SK-N-SH (cell line): ENCODE results near the gene RGS7. TPM values are rescaled to one million over a fixed set of nuclear protein-coding genes. Genes with fewer than 3 reads are reported as not detected.

Experiments
- CTCF ChIA-PET: fragments of 300-600, 350-600 bp; formaldehyde crosslinking; extraction: SDS; loops from one replicate; lab custom pipeline; 2021; lab: Yijun Ruan, JAX
- POLR2A ChIA-PET: fragments of 350-600 bp; sonication (Branson Sonifier 250); formaldehyde crosslinking; extraction: SDS; loops from one replicate; lab custom pipeline; 2020; ENCODE audit warnings: antibody characterized with exemption, inconsistent platforms; lab: Yijun Ruan, JAX
- DNase-seq: peaks from one replicate; pipeline ENCODE4 v3.0.0; 2012
- H2AFZ ChIP-seq: fragments of 200-600 bp; sonication (generic); 2 replicates; pipeline ENCODE4 v1.8.1; 2016; ENCODE audit warnings: antibody characterized with exemption, mild to moderate bottlenecking, low read depth
- H3F3A ChIP-seq: fragments of 200-600 bp; sonication (generic); replicated peaks from 2 replicates; pipeline ENCODE3; 2016; ENCODE audit warnings: antibody characterized with exemption, mild to moderate bottlenecking; ENCODE audit not compliant: insufficient read depth
- H3K27ac ChIP-seq, 2 experiments: fragments of 200-500 bp in 1 of 2; fragments of 200-600 bp in 1 of 2; sonication (Bioruptor generic) in 1 of 2; sonication (generic), shearing (Covaris generic) in 1 of 2; 2 replicates each; pipeline versions ENCODE4 v1.5.1 to v1.6.1; 2014 to 2016; ENCODE audit warnings: low read depth in 2 of 2, inconsistent platforms in 1 of 2, low read length in 1 of 2, mild to moderate bottlenecking in 1 of 2, mixed read lengths in 1 of 2
- H3K27me3 ChIP-seq: fragments of 200-600 bp; sonication (generic), shearing (Covaris generic); 2 replicates; pipeline ENCODE4 v1.6.1; 2016; ENCODE audit warnings: mixed run types; ENCODE audit not compliant: insufficient read depth
- H3K36me3 ChIP-seq, 2 experiments: fragments of 200-500 bp in 1 of 2; fragments of 200-600 bp in 1 of 2; sonication (Bioruptor generic) in 1 of 2; sonication (generic) in 1 of 2; replicated peaks in 1 of 2; 2 replicates each; pipeline versions ENCODE3 to v1.5.1; 2014 to 2016; ENCODE audit warnings: low read length in 1 of 2, mild to moderate bottlenecking in 1 of 2; ENCODE audit not compliant: insufficient read depth in 2 of 2, control insufficient read depth in 1 of 2
- H3K4me1 ChIP-seq, 2 experiments: fragments of 200-500 bp in 1 of 2; fragments of 200-600 bp in 1 of 2; sonication (Bioruptor generic) in 1 of 2; sonication (generic), shearing (Covaris generic) in 1 of 2; 2 replicates each; pipeline versions ENCODE4 v1.5.1 to v1.6.1; 2014 to 2016; ENCODE audit warnings: low read depth in 1 of 2, low read length in 1 of 2, mixed run types in 1 of 2; ENCODE audit not compliant: insufficient read depth in 2 of 2, control insufficient read depth in 1 of 2
- H3K4me2 ChIP-seq: fragments of 200-600 bp; sonication (generic), shearing (Covaris generic); 2 replicates; pipeline ENCODE4 v1.6.1; 2017; ENCODE audit warnings: mixed run types
- H3K4me3 ChIP-seq, 2 experiments: fragments of 200-500 bp in 1 of 2; fragments of 200-600 bp in 1 of 2; sonication (Bioruptor generic) in 1 of 2; sonication (generic), shearing (Covaris generic) in 1 of 2; 2 replicates each; pipeline versions ENCODE4 v1.5.1 to v1.8.1; 2014 to 2016; ENCODE audit warnings: low read depth in 2 of 2, inconsistent platforms in 1 of 2, low read length in 1 of 2, mild to moderate bottlenecking in 1 of 2, mixed read lengths in 1 of 2, moderate library complexity in 1 of 2
- H3K79me2 ChIP-seq: fragments of 200-600 bp; sonication (generic); 2 replicates; pipeline ENCODE4 v1.8.1; 2017; ENCODE audit warnings: mild to moderate bottlenecking; ENCODE audit not compliant: insufficient read depth
- H3K9ac ChIP-seq: fragments of 200-600 bp; sonication (generic); 2 replicates; pipeline ENCODE4 v1.6.1; 2017; ENCODE audit warnings: mixed run types
- H3K9me2 ChIP-seq: fragments of 200-600 bp; sonication (generic); 2 replicates; pipeline ENCODE4 v1.6.1; 2017; ENCODE audit warnings: mixed run types
- H3K9me3 ChIP-seq: fragments of 200-600 bp; sonication (generic); 2 replicates; pipeline ENCODE4 v1.6.1; 2017; ENCODE audit warnings: mixed run types, mild to moderate bottlenecking, moderate library complexity
- H4K20me1 ChIP-seq: fragments of 200-600 bp; sonication (generic); 2 replicates; pipeline ENCODE4 v1.6.1; 2017; ENCODE audit warnings: mild to moderate bottlenecking, mixed run types; ENCODE audit not compliant: insufficient read depth
- CHD2 ChIP-seq: fragments of 150-350 bp; IDR thresholded peaks from 2 replicates; pipeline ENCODE4 v1.6.1; 2018; ENCODE audit warnings: low read length; ENCODE audit not compliant: partially characterized antibody
- EZH2phosphoT487 ChIP-seq: fragments of 200-600 bp; sonication (generic); IDR thresholded peaks from 2 replicates; pipeline ENCODE4 v1.6.1; 2017; ENCODE audit warnings: low read depth, mixed run types, mild to moderate bottlenecking, antibody characterized with exemption, moderate library complexity, borderline replicate concordance
- FOSL2 ChIP-seq: IDR thresholded peaks from 2 replicates; pipeline ENCODE4 v1.4.0; 2012; ENCODE audit warnings: low read depth, mild to moderate bottlenecking, moderate library complexity, borderline replicate concordance
- FOXM1 ChIP-seq: IDR thresholded peaks from 2 replicates; pipeline ENCODE4 v1.4.0; 2012; ENCODE audit warnings: low read depth, mild to moderate bottlenecking
- GABPA ChIP-seq: IDR thresholded peaks from 2 replicates; pipeline ENCODE4 v1.4.0; 2012; ENCODE audit warnings: low read depth, mild to moderate bottlenecking
- GATA2 ChIP-seq: sonication (generic); formaldehyde crosslinking; IDR thresholded peaks from 2 replicates; pipeline ENCODE4 v1.5.0; 2020; ENCODE audit warnings: mild to moderate bottlenecking, missing genetic modification reagents
- MEF2A ChIP-seq: IDR thresholded peaks from 2 replicates; pipeline ENCODE4 v1.4.0; 2012; ENCODE audit warnings: low read depth, borderline replicate concordance
- MXI1 ChIP-seq: IDR thresholded peaks from 2 replicates; pipeline ENCODE4 v1.6.1; 2012; ENCODE audit warnings: mild to moderate bottlenecking, low read depth, low read length, improper control_type of control experiment
- NFIC ChIP-seq: IDR thresholded peaks from 2 replicates; pipeline ENCODE4 v1.4.0; 2012; ENCODE audit warnings: borderline replicate concordance
- POLR2AphosphoS5 ChIP-seq: IDR thresholded peaks from 2 replicates; pipeline ENCODE4 v1.6.1; 2012; ENCODE audit warnings: low read depth, low read length
- RAD21 ChIP-seq: IDR thresholded peaks from 2 replicates; pipeline ENCODE4 v1.6.1; 2012; ENCODE audit warnings: mild to moderate bottlenecking, low read length
- RCOR1 ChIP-seq: fragments of 150-350 bp; IDR thresholded peaks from 2 replicates; pipeline ENCODE4 v1.6.1; 2017; ENCODE audit warnings: antibody characterized with exemption, low read length
- RXRA ChIP-seq: IDR thresholded peaks from 2 replicates; pipeline ENCODE4 v1.4.0; 2012; ENCODE audit warnings: low read depth, mild to moderate bottlenecking, borderline replicate concordance
- SMC3 ChIP-seq: IDR thresholded peaks from 2 replicates; pipeline ENCODE4 v1.6.1; 2012; ENCODE audit warnings: low read depth, low read length, improper control_type of control experiment
- TEAD4 ChIP-seq: IDR thresholded peaks from 2 replicates; pipeline ENCODE4 v1.4.0; 2012; ENCODE audit warnings: mild to moderate bottlenecking, borderline replicate concordance; ENCODE audit not compliant: insufficient read depth
- YY1 ChIP-seq: IDR thresholded peaks from 2 replicates; pipeline ENCODE4 v1.4.0; 2012; ENCODE audit warnings: low read depth, mild to moderate bottlenecking
- WGBS: methylation state at CpG from one replicate; pipeline ENCODE4 v1.1.6; 2017; ENCODE audit warnings: low lambda C conversion rate; 5-methylcytosine and 5-hydroxymethylcytosine counted together
- polyA plus RNA-seq, 3 experiments: library from polyadenylated mRNA; depleted of rRNA; stranded (reverse); fragments of >200 nt; gene quantifications; 2 replicates each; pipeline ENCODE4 v1.2.3, GENCODE V29; 2012
- TF ChIP-seq, protein P1 (sequence below): IDR thresholded peaks from 2 replicates; pipeline ENCODE4 v1.4.0; 2012; ENCODE audit warnings: low read depth, borderline replicate concordance
- TF ChIP-seq, protein P2 (sequence below): IDR thresholded peaks from 2 replicates; pipeline ENCODE4 v1.4.0; 2012; ENCODE audit warnings: low read depth, borderline replicate concordance
- TF ChIP-seq, protein P3 (sequence below): fragments of 200-600 bp; sonication (generic); IDR thresholded peaks from 2 replicates; pipeline ENCODE4 v1.6.1; 2017; ENCODE audit warnings: antibody characterized with exemption, mild to moderate bottlenecking, moderate library complexity

RGS7 gene
- polyA plus RNA-seq, 1 of the 3 experiments (the other 2 are of a cell fraction): 0.36 TPM

- TF ChIP-seq EZH2phosphoT487: no peak
Observed at GRCh38 chr1:241129207-241129960, 227.6 kb downstream of the RGS7 start (continued).

DNA sequence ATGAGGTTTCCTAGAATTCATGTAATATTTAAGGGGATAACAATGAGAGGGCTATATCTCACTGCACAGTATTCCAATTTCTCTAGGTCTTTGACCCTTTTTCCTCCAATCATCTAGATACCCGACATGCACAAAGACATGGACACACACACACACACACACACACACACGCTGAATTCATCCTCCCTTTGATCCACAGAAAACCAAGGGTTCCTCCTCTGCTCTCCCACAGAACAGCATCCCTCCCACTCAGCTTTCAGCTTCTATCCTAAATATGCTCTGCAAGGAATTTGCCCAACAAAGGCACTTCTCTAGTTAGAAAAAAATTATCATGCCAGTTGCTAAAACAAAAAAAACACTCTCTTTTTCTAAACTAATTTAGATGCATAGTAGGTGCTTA, 231.7 kb downstream of the RGS7 start:
- Histone ChIP-seq H3K4me2 (no peak overlapping the region), H3K4me3 (no peak overlapping the region), H3K36me3 (no peaks in the 10 kb centered on the region), H2AFZ (no peak overlapping the region), H3K9me3 (no peaks in the 10 kb centered on the region), H4K20me1 (no peaks in the 10 kb centered on the region), H3K27me3 (no peaks in the 10 kb centered on the region), H3K4me1 (peaks cover 0 to 2% of the 10 kb centered on the region in 2 experiments; a peak in 2 of 4 replicates), H3F3A (no peaks in the 10 kb centered on the region), H3K9ac (no peak overlapping the region), H3K9me2 (no peaks in the 10 kb centered on the region), H3K79me2 (no peaks in the 10 kb centered on the region), H3K27ac (no peak overlapping the region)
- WGBS: 54% methylated on average over 2 of the region's 2 CpGs
- TF ChIP-seq NFIC (no peak), SMC3 (no peak), MEF2A (no peak), TEAD4 (no peak), RAD21 (no peak), FOXM1 (no peak), GATA2 (CRISPR knock-in tag) (no peak), POLR2AphosphoS5 (no peak), YY1 (no peak), GABPA (no peak)
- TF ChIP-seq, protein P1, sequence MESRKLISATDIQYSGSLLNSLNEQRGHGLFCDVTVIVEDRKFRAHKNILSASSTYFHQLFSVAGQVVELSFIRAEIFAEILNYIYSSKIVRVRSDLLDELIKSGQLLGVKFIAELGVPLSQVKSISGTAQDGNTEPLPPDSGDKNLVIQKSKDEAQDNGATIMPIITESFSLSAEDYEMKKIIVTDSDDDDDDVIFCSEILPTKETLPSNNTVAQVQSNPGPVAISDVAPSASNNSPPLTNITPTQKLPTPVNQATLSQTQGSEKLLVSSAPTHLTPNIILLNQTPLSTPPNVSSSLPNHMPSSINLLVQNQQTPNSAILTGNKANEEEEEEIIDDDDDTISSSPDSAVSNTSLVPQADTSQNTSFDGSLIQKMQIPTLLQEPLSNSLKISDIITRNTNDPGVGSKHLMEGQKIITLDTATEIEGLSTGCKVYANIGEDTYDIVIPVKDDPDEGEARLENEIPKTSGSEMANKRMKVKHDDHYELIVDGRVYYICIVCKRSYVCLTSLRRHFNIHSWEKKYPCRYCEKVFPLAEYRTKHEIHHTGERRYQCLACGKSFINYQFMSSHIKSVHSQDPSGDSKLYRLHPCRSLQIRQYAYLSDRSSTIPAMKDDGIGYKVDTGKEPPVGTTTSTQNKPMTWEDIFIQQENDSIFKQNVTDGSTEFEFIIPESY: no peak
- TF ChIP-seq, protein P2, sequence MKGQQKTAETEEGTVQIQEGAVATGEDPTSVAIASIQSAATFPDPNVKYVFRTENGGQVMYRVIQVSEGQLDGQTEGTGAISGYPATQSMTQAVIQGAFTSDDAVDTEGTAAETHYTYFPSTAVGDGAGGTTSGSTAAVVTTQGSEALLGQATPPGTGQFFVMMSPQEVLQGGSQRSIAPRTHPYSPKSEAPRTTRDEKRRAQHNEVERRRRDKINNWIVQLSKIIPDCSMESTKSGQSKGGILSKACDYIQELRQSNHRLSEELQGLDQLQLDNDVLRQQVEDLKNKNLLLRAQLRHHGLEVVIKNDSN: no peak
- ChIA-PET POLR2A (no interaction called here), CTCF (no interaction called here)
- no peak for DNase-seq

DNA sequence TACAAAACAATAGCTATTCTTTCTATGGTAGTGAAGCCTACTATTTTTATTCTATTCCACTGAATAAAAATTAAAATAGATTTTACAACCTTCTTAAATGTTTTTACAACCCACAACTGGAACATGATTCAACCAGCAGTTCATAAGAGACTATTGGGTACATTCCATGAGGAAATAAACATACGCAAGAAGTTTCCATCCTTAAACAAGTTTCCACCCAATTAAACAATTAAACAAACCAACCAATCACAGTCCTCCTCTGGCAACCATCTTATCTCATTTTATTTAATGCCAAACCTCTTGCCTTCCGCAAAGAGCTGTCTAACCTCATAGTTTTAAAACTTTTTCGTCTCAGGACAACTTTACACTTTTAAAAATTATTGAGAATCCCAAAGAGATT, 239.0 kb downstream of the RGS7 start:
- WGBS: 46% methylated on average over 3 of the region's 3 CpGs
- no peak for DNase-seq
- POLR2A ChIA-PET: no interaction called here
- no peaks in the 10 kb centered on the region for H4K20me1 ChIP-seq
- H3K4me3 ChIP-seq: no peak overlapping the region
- CTCF ChIA-PET: no interaction called here
- H3K27ac ChIP-seq: no peak overlapping the region
- no peak overlapping the region for H3K9ac ChIP-seq
- H3K9me2 ChIP-seq: no peaks in the 10 kb centered on the region
- H3K4me1 ChIP-seq: no peaks in the 10 kb centered on the region; a peak in 2 of 4 replicates
- H3K4me2 ChIP-seq: no peak overlapping the region
- H3F3A ChIP-seq: no peaks in the 10 kb centered on the region
- no peaks in the 10 kb centered on the region for H3K79me2 ChIP-seq
- no peaks in the 10 kb centered on the region for H3K36me3 ChIP-seq
- H3K27me3 ChIP-seq: no peaks in the 10 kb centered on the region
- no peaks in the 10 kb centered on the region for H3K9me3 ChIP-seq
- no peak overlapping the region for H2AFZ ChIP-seq
- no peak for TF ChIP-seq MXI1
- TF ChIP-seq RCOR1: no peak
- TF ChIP-seq, protein P3, sequence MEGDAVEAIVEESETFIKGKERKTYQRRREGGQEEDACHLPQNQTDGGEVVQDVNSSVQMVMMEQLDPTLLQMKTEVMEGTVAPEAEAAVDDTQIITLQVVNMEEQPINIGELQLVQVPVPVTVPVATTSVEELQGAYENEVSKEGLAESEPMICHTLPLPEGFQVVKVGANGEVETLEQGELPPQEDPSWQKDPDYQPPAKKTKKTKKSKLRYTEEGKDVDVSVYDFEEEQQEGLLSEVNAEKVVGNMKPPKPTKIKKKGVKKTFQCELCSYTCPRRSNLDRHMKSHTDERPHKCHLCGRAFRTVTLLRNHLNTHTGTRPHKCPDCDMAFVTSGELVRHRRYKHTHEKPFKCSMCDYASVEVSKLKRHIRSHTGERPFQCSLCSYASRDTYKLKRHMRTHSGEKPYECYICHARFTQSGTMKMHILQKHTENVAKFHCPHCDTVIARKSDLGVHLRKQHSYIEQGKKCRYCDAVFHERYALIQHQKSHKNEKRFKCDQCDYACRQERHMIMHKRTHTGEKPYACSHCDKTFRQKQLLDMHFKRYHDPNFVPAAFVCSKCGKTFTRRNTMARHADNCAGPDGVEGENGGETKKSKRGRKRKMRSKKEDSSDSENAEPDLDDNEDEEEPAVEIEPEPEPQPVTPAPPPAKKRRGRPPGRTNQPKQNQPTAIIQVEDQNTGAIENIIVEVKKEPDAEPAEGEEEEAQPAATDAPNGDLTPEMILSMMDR: no peak
- TF ChIP-seq RXRA: no peak
- TF ChIP-seq FOSL2: no peak
- TF ChIP-seq SMC3: no peak
- TF ChIP-seq MEF2A: no peak
- TF ChIP-seq, protein P1: no peak
- TF ChIP-seq NFIC: no peak
- no peak for TF ChIP-seq CHD2
